Spleen (tissue), 11 donors: ENCODE results near the gene SIRPA. TPM values are rescaled to one million over a fixed set of nuclear protein-coding genes. Genes with fewer than 3 reads are reported as not detected.

ENCODE experiments used
- DNase-seq: peaks from one replicate; pipeline ENCODE4 v3.0.0-alpha.2; 2020
- H3K27ac ChIP-seq, 8 donors: fragments of 200-600 bp; sonication (generic) in 7 of 8; 1 replicate in 4 of 8; 2 replicates in 4 of 8; pipeline versions ENCODE4 v1.5.0 to v1.8.0; 2016 to 2021; ENCODE audit warnings: inconsistent platforms in 4 of 8, mild to moderate bottlenecking in 4 of 8, moderate library complexity in 1 of 8
- H3K27me3 ChIP-seq, 7 donors: fragments of 200-600 bp; sonication (generic) in 6 of 7; replicated peaks in 1 of 7; 1 replicate in 4 of 7; 2 replicates in 3 of 7; pipeline versions ENCODE4 v1.5.0 to v1.8.0; 2016 to 2021; ENCODE audit warnings: inconsistent platforms in 3 of 7, mild to moderate bottlenecking in 1 of 7
- H3K36me3 ChIP-seq, 6 donors: fragments of 200-600 bp; sonication (generic) in 5 of 6; 1 replicate in 4 of 6; 2 replicates in 2 of 6; pipeline versions ENCODE4 v1.5.0 to v1.8.0; 2016 to 2021; ENCODE audit warnings: inconsistent platforms in 2 of 6
- H3K4me1 ChIP-seq, 6 donors: fragments of 200-600 bp; sonication (generic) in 5 of 6; 1 replicate in 3 of 6; 2 replicates in 3 of 6; pipeline versions ENCODE4 v1.5.0 to v1.8.0; 2016 to 2021; ENCODE audit warnings: inconsistent platforms in 3 of 6
- H3K4me3 ChIP-seq, 8 donors: fragments of 200-600 bp; sonication (generic) in 7 of 8; 1 replicate in 4 of 8; 2 replicates in 4 of 8; pipeline versions ENCODE4 v1.5.0 to v1.8.0; 2016 to 2021; ENCODE audit warnings: inconsistent platforms in 4 of 8, mild to moderate bottlenecking in 4 of 8, moderate library complexity in 2 of 8
- H3K9me3 ChIP-seq, 8 donors: fragments of 200-600 bp; sonication (generic) in 7 of 8; 1 replicate in 4 of 8; 2 replicates in 4 of 8; pipeline versions ENCODE4 v1.5.0 to v1.8.0; 2016 to 2021; ENCODE audit warnings: inconsistent platforms in 4 of 8
- CTCF ChIP-seq, 11 experiments: fragments of 200-600 bp in 7 of 11; fragments of 450-650 bp in 4 of 11; sonication (generic) in 4 of 11; IDR thresholded peaks in 8 of 11; conservative IDR thresholded peaks in 3 of 11; 1 replicate in 7 of 11; 2 replicates in 4 of 11; pipeline versions ENCODE4 v1.4.0 to v1.8.0; 2016 to 2021; ENCODE audit warnings: antibody characterized with exemption in 11 of 11, inconsistent platforms in 4 of 11, mild to moderate bottlenecking in 1 of 11
- POLR2A ChIP-seq, 3 donors: fragments of 450-650 bp; IDR thresholded peaks; one replicate each; pipeline ENCODE4 v1.5.1; 2017; ENCODE audit warnings: antibody characterized with exemption in 3 of 3, mild to moderate bottlenecking in 1 of 3
- POLR2AphosphoS5 ChIP-seq, 3 donors: sonication (generic); formaldehyde crosslinking; IDR thresholded peaks; one replicate each; pipeline ENCODE4 v1.5.1; 2017; ENCODE audit warnings: antibody characterized with exemption in 3 of 3
- WGBS, 5 donors: extraction: QIAGEN DNeasy Blood & Tissue Kit in 3 of 5; methylation state at CpG; one replicate each; pipeline versions ENCODE4 v1.1.5 to v1.1.7; 2013 to 2018; 5-methylcytosine and 5-hydroxymethylcytosine counted together
- intact Hi-C: fragments of 100-400 bp; cut with DNase I; formaldehyde crosslinking; loops from one replicate; pipeline ENCODE4 v1.15.0; 2023; ENCODE audit warnings: low total_unique reads
- polyA plus RNA-seq, 3 donors: library from polyadenylated mRNA; stranded (reverse); fragments of 200-250 nt; gene quantifications; one replicate each; pipeline ENCODE4 v1.2.1, GENCODE V29; 2013
- total RNA-seq, 7 donors: library from RNA; depleted of rRNA in 3 of 7; stranded (reverse); fragments of >200 nt in 3 of 7; fragmentation: NEBNext Ultra II Directional in 4 of 7; extraction: Animal tissue kit (Norgen Biotek cat#: 25700) in 4 of 7; gene quantifications; one replicate each; pipeline versions ENCODE4 v1.1.0 to v1.2.1, GENCODE V29; 2016 to 2021
- donor health status: healthy with polysubstance abuse.
- donor health status: DM: no; HTN: no; CAD: no; lungs with moderate emphysema.
- donor health status: DM: no; HTN: no; CAD: no.
- donor health status: Bipolar disorder and iron deficiency.
- donor health status: healthy.
- donor health status: DM: no; HTN: no; CAD: no.
- donor health status: DM: yes; HTN: yes; CAD: no.

The SIRPA gene
- total and polyA plus RNA-seq, 10 donors: 9.8 to 104 (median 38.4) TPM

GRCh38 chr20:1905693-1906092, 10.5 kb downstream of the SIRPA start:
- WGBS, 5 donors: 89 to 94% (median 92%) methylated on average over 9 of the region's 9 CpGs
- intact Hi-C loops: no loop called here
- H3K27me3 ChIP-seq: no peaks in the 10 kb centered on the region
- H3K4me3 ChIP-seq: no peak overlapping the region
- H3K36me3 ChIP-seq: peaks cover 0 to 87% (median 0%) of the 10 kb centered on the region in 6 donors
- H3K4me1 ChIP-seq: peaks cover 0 to 4% (median under 1%) of the 10 kb centered on the region in 6 donors
- no peak overlapping the region for H3K27ac ChIP-seq
- no peak for TF ChIP-seq POLR2AphosphoS5 (IDR thresholded peaks at IDR 0.05)
- no peak for TF ChIP-seq POLR2A (IDR thresholded peaks at IDR 0.05)
- no peak for TF ChIP-seq CTCF (IDR thresholded peaks at IDR 0.05 in 8 of 11, conservative IDR thresholded peaks at IDR 0.05 in 3 of 11)
- H3K9me3 ChIP-seq: no peaks in the 10 kb centered on the region
- DNase-seq: no peak

GRCh38 chr20:1906361-1907051, 11.3 kb downstream of the SIRPA start:
- Histone ChIP-seq H3K36me3 (peaks cover 0 to 82% (median 0%) of the 10 kb centered on the region in 6 donors), H3K4me3 (no peak overlapping the region), H3K27ac (no peak overlapping the region), H3K27me3 (no peaks in the 10 kb centered on the region), H3K9me3 (no peaks in the 10 kb centered on the region), H3K4me1 (peaks cover 0 to 4% (median 0%) of the 10 kb centered on the region in 6 donors)
- TF ChIP-seq POLR2AphosphoS5 (IDR thresholded peaks at IDR 0.05): no peak
- no peak for TF ChIP-seq CTCF (IDR thresholded peaks at IDR 0.05 in 8 of 11, conservative IDR thresholded peaks at IDR 0.05 in 3 of 11)
- no peak for TF ChIP-seq POLR2A (IDR thresholded peaks at IDR 0.05)
- WGBS, 5 donors: 63 to 75% (median 67%) methylated on average over 8 to 9 of the region's 9 CpGs
- intact Hi-C loops: no loop called here
- DNase-seq: no peak

GRCh38 chr20:1907586-1907985, 12.4 kb downstream of the SIRPA start:
- TF ChIP-seq CTCF (IDR thresholded peaks at IDR 0.05 in 8 of 11, conservative IDR thresholded peaks at IDR 0.05 in 3 of 11) (no peak), POLR2AphosphoS5 (IDR thresholded peaks at IDR 0.05) (no peak), POLR2A (IDR thresholded peaks at IDR 0.05) (no peak)
- H3K4me1 ChIP-seq: peaks cover 0 to 6% (median 0%) of the 10 kb centered on the region in 6 donors
- no peaks in the 10 kb centered on the region for H3K27me3 ChIP-seq
- no peaks in the 10 kb centered on the region for H3K9me3 ChIP-seq
- H3K36me3 ChIP-seq: peaks cover 0 to 83% (median 0%) of the 10 kb centered on the region in 6 donors
- DNase-seq: no peak
- intact Hi-C loops: no loop called here
- 80 to 92% (median 88%) methylated on average over 5 to 6 of the region's 6 CpGs for WGBS, 5 donors
- H3K27ac ChIP-seq: no peak overlapping the region
- no peak overlapping the region for H3K4me3 ChIP-seq

- Histone ChIP-seq H3K9me3 (no peaks in the 10 kb centered on the region), H3K36me3 (peaks cover 0 to 84% (median 0%) of the 10 kb centered on the region in 6 donors), H3K4me1 (peaks cover 0 to 6% (median 0%) of the 10 kb centered on the region in 6 donors), H3K27me3 (no peaks in the 10 kb centered on the region), H3K27ac (no peak overlapping the region), H3K4me3 (no peak overlapping the region)
- TF ChIP-seq POLR2AphosphoS5 (IDR thresholded peaks at IDR 0.05) (no peak), POLR2A (IDR thresholded peaks at IDR 0.05) (no peak), CTCF (IDR thresholded peaks at IDR 0.05 in 8 of 11, conservative IDR thresholded peaks at IDR 0.05 in 3 of 11) (no peak)
- DNase-seq: no peak
- WGBS, 5 donors: 73 to 93% (median 84%) methylated on average over 9 of the region's 9 CpGs
- intact Hi-C loops: no loop called here
Observed at GRCh38 chr20:1908191-1908590, 13.0 kb downstream of the SIRPA start.
